ELF-1 (cell line): ENCODE measurements around the gene AJAP1.

ENCODE experiments used
- DNase-seq: peaks from one replicate; pipeline ENCODE4 v3.0.0-alpha.2; 2016; ENCODE audit warnings: low read depth, low spot score

Gene AJAP1

DNA sequence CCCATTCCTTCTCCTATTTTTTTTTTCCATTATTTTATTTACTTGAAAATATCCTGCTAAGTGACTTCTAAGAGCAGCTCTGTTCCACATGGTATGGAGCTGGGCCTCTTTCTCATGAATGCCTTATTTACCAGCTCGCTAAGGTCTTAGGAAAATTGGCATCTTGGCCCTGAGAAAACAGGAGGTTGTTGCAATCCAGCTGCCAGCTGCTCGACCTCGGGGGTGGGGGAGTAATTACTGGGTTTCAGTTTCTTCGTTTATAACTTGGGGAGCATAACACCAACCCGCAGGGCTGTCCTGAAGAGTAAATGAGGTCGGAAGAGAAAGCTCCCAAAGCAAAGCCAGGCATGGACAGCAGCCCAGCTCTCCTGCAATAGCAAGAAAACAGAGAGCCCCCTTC lies 176.3 kb downstream of the AJAP1 start:
- DNase-seq = no peak

DNA sequence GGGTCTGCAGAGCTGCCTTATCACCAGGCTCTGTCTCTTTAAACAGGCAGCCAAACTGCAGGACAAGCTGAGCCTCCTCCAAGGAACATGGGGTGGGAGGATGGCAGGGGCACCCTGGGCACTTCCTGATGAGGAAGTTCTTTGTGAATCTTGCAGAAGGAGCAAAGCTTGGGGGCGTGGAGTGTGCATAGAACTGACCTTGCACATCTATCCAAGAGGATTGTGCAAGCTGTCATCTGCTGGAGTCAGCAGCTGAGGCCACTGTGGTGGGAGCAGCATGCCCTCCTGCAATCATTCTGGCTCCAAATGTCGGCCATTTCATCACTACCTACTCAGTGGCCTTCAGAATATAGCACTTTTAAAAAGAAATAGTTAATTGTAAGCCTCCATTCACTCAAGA lies 182.2 kb downstream of the AJAP1 start:
- DNase-seq = no peak

DNA sequence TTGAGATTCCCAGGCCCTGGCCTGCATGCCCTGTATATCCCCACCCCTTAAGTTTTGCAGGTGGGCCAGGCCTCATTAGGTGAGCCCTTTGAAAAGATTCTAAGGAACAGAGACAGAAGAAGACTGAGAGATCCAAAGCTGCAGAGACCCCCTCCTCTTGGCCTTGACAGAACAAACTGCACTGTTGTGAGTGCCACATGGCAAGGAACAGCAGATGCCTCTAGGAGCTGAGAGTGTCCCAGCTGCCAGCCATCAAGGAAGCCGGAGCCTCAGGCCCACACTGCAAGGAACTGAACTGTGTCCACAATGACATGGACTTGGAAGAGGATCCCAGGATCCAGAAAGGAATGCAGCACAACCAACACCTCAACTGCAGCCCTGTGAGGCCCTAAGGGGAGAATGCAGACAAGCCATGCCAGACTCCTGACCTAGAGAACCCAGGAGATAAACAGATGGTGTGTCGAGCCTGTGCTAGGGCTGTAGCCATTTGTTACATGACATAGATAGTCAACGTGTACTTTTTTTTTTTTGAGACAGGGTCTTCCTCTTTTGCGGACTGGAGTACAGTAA lies 182.7 kb downstream of the AJAP1 start:
- peak; percentile 76 for DNase-seq

DNA sequence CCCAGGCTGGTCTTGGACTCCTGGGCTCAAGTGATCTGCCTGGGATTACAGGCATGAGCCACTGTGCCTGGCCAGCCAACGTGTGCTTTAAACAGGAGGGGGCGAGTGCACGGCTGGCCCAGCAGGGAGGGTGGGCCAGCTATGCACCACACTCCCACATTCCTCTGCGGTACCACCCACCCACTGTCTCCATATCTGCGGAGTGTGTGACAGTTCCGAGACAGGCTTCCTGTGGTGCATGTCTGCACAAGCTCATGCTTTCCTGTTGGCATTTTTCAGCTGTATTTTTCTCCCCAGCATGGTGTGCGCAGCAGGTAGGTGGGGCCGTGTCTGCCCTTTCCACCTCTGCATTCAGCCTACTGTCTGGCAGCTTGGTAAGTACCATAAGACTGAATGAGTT lies 183.3 kb downstream of the AJAP1 start:
- peak; percentile 18 for DNase-seq

DNA sequence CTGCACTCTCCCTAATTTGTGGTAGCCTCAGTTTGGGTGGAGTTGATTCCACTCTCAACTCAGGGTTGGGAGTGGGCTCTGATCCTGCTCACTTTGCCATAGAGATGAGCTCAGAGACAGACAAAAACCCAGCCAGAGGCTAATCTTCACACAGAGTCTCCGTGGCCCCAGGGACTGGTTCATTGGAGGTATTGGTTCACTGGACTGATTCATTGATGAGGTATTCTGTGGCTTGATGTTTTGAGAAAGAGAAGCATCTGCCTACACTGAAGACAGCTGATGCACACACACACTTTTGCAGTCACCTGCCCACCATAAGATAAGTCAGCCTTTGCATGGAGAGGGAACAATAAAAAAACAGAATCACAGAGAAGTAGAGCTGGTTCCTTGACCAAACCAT lies 183.8 kb downstream of the AJAP1 start:
- no peak for DNase-seq
